GM21528 (cell line): ENCODE measurements around the gene MYL5.
"Not testable (repeated sequence)": the region's sequence is repeated elsewhere in the genome, so short reads cannot be mapped to it uniquely, and the experiment has no call there.

Experiments used
- ATAC-seq: cut with Tn5 transposase; IDR thresholded peaks from one replicate; pipeline ENCODE4 v1.9.1; 2021; ENCODE audit warnings: mild to moderate bottlenecking, moderate library complexity; ENCODE audit not compliant: unreplicated experiment, low FRiP score

Gene MYL5, protein sequence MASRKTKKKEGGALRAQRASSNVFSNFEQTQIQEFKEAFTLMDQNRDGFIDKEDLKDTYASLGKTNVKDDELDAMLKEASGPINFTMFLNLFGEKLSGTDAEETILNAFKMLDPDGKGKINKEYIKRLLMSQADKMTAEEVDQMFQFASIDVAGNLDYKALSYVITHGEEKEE

DNA sequence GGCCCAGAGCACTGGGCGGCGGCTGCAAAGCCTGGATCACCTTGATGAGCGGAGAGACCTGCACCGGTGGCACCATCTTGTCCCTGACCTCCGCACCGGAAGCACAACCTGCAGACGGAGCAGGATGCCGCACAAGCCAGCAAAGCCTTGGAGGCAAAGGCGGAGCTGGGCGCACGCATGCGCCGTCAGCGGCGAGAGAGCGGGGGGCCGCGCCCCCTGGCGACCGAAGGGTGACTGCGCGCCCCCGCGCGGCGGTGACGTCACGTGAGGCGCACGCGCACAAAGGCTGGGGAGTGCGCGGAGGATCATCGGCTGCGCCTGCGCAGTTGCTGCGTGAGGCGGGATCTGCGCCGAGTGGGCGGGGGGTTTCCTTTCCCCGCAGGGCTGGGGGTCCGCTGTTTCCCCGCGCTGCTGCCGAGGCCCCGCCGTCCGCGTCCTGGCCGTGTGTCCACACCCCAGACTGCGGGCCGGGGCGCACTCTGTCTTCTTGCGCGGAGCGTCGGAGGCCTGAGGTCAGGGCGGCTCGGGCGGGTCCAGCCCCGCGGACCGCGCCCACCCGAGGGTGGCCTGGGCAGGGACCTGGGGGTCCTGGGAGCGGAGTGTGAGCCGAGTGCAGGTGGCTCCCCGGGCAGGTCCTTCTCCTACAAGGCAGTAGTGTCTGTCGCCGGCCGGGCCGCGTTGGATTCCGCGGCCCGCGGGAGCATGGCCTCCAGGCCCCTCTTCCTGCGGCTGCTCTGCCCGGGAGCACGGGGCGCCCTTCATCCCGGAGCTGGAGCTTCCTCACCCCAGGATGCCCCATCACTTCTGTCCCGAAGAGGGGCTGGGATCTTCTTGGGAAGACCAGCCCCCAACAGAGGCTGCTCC, at the start of gene MYL5, which contains the start of gene ATP5ME:
Gene MYL5 (plus strand): TSS at position 371 of the 864 bp plus-strand sequence. CDS start 3,485 bp downstream, outside the sequence.
Gene ATP5ME (minus strand): TSS at position 105 of the 864 bp plus-strand sequence. CDS start 29 bp downstream, at position 76.
- ATAC-seq: peak; percentile 78

DNA sequence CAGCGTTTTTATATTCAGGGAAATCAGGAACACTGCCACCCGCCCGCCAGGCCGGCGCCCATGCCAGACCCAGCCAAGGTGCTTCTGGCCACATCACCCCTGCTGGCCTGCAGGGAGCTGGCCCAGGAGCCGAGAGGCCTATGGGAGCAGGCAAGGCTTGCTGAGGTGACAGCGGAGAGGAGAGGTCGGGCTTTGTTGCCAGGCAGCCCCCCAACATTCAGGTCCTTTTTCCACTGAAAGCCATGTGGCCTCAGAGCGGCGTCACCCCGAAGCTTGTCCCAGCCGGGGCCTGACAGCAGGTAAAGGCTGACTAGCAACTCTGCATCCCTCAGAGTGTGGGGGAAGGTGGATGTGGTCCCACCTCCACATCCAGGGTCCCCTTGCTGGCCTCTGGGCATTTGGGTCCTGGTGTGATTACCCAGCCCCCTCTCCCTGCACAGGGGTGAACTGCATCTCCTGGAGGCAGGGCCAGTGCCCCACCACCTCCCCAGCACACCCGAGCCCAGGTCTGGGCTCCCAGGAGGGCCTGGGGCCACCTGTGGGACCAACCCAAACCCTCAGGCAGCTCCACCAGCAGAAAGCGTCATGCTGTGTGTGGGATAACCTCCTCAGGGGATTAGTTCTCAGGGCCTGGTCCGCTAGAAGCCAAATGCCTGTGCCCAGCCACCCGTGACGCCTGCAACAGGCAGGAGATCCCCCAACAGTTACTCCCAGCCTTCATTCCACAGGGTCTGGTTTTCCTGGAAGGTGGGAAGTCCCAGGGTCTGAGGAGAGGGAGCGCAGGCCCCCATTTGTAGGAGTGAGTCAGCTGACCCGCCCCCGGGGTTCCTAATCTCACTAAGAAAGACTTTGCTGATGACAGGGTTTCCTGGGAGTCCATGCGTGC, 49.4 kb upstream of the MYL5 start, which contains the start of gene PDE6B:
Gene PDE6B (plus strand): TSS at position 869 of the 886 bp plus-strand sequence. CDS start 54 bp downstream, outside the sequence.
- no peak for ATAC-seq

DNA sequence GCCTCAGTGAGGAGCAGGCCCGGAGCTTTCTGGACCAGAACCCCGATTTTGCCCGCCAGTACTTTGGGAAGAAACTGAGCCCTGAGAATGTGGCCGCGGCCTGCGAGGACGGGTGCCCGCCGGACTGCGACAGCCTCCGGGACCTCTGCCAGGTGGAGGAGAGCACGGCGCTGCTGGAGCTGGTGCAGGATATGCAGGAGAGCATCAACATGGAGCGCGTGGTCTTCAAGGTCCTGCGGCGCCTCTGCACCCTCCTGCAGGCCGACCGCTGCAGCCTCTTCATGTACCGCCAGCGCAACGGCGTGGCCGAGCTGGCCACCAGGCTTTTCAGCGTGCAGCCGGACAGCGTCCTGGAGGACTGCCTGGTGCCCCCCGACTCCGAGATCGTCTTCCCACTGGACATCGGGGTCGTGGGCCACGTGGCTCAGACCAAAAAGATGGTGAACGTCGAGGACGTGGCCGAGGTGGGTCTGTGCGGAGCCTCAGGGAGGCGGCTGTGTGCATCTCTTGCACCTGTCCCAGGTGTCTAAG, 48.6 kb upstream of the MYL5 start:
- ATAC-seq: no peak

DNA sequence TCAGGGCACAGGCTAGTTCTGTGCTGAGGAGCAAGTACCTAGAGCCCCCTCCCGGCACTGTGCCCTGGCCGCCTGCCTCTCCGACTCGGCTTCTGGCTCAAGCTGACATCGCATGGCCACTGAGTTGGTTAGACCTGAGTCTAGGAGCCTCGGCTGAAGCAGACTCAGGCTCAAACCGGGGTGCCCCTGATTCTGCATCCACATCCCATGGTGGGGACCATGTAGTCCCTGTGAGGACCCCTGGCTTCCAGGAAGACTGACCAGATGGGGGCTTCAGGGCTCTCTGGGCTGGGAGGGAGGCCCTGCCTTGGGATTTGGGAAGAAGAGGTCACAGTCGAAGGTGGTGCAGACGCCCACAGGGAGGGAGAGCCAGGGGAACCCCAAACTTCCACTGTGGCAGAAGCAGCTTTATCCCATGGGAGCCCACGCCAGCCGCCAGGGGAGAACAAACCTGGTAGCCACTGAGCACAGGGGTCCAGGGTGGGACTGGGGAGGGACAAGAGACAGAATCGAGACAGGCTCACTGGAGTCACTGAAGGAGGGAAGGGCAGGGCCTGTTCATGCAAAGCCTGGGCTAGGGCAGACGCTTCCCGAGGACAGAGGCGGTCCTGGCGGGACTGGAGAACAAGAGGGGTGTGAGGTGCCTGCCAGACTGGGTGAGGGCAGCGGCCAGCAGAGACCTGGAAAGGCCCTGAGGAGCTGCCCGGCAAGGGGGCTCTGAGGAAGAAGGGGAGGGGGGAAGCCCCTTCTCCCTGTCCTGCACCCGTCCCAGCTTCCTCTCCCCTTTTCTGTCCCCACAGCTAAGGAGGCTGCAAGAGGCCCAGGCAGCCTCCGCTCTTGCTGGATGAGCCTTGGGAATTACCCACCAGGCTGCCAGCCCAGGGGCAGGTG, 47.9 kb upstream of the MYL5 start:
- ATAC-seq: no peak

DNA sequence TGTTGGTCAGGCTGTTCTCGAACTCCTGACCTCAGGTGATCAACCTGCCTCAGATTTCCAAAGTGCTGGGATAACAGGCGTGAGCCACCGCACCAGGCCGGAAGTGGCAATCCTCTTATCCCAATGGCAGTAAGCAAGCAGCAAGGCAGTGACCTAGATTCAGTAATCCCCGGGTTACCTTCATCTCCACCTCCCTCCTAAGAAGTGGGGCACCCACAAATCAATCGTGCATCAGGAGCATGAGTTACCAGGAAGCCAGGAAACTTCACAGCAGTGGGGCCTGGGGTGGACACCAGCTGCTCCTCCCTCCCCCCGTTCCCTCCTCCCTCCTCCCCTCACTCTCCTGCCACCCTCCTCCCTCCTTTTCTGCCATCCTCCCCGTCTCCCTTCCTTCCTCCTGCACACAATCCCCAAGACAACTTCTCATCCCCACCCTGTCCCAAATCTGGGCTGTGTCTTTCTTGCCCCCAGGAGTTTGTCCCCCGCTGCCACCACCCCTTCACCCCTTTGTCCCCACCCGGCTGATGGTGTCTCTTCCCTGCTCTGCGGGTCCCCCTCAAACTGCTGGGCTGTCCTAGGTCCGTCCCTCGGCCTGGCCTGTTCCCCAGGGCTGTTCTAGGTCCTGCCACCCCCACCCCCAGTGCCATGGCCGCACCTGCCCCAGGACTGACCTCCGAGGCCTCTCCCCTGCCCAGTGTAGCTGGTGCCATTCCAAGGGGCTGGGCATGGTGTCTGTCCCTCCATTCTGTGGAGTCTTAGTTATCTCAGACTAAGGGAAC, 46.8 kb upstream of the MYL5 start:
- ATAC-seq: no peak

DNA sequence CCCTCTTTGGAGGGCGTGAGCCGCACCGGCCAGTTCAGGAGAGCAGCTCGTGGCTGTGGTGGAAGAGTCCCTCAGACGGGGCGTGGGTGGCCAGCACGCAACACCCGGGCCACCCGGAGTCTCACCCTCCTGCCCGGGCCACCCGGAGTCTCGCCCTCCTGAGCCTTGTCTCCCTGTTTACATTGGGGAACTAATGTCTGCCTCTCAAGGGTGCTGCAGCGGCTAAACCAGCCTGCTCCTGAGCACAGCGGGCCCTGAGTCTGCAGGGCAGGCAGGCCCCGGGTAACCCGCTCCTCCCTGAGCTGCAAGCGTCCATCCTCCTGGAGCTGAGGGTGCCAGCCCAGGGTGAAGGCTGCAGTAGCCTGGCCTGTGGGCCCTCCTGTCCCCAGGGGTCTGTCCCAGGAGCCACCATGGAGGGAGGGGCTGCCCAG, 46.0 kb upstream of the MYL5 start:
- no peak for ATAC-seq

DNA sequence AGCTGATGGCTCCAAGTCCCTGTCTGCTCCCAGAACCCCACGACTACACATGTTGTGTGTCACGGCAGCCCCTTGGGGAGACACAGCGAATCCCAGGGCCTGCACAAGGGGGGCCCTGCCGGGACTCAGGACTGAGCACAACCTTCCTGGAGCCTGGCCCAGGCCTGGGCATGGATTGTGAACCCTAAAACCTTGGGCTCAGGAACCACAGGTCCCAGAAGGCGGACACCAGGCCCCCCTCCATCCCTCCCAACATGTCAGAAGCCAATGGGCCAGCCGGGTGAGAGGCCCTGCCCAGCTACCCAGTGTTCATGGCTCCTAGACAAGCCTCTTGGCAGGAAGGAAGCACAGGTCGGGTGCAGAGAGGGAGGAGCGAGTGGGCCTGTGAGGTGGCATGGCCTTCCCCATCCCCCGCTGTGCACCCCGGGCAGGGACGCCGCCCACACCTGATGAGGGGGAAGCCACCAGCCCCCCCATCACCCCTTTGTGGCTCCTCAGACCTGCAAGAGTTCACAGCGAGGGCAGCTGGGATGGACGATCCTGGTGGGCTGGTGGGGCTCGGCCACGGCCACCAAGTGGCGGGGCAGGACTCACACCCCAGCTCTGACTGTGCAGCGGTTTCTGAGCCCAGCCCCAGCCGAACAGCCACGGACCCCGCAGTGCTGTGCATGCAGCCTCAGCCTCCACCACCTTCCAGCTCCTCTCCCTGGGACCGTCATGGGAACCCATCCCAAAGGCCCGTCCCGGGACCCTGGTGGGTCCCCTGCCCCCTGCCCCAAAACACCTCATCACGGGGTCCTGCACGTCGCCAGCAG, 45.3 kb upstream of the MYL5 start:
- ATAC-seq: no peak

DNA sequence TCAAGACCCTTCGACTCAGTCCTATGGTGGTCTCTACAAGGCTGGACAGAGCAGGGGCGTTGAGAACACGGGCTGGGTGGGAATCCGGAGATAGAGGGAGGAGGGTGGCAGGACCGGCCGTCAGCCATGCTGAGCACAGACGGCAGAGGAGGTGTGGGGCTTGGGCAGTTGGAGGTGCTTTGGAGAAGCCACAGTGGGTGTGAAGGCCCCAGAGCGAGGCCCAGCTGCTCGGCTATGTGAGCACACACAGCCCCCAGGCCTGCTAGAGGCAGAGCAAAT, 44.8 kb upstream of the MYL5 start:
- ATAC-seq: no peak

DNA sequence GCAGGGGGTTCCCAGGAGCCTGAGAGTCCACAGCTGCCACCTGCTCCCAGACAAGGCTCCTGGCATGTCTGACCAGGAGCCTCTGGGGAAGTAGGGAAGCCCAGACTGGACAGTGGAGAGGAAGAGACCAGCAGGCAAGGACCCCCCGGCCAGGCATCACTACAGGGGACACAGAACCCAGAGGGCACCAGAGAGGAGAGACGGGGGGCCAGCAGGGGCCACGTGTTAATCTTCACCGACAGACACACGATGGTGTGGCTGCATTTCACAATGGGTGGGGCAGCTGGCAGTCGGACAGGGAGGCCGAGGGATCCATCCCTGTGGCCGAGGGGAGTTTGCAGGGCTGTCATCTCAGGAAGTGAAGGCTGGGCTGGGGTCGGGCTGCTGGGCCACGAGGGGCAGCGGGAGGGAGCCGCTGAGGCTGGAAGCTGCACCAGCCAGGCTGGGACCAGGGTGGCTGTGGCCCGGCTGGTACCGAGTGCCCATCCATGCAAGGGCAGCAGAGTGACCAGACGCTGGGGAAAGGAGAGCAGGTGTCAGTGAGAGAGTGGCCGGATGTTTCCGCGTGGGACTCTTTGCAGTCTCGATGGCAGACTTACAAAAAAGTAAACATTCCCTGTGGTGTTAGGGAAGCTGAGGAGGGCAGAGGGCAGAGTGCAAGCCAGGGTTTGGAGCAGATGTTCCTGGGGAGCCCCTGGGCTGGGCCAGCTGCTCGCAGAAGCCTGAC, 44.3 kb upstream of the MYL5 start:
- no peak for ATAC-seq

DNA sequence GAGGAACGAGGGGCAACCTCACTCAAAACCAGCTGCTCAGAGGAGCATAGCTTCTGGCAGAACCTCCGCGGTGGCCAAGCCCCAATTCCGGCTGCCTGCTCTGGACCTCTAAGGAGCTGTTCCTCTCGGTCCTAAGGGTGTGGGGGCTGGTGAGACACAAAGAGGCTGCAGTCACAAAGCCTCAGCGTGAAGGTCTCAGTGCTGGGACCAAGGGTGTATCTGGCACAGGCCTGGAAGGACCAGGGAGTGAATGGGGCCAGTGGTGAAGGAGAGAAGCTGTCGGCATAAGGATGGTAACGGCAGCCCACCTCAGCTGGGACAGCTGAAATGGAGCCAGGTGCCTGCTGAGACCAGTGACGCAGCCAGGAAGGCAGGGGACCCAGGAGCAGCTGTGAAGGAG, 43.7 kb upstream of the MYL5 start:
- ATAC-seq: no peak

DNA sequence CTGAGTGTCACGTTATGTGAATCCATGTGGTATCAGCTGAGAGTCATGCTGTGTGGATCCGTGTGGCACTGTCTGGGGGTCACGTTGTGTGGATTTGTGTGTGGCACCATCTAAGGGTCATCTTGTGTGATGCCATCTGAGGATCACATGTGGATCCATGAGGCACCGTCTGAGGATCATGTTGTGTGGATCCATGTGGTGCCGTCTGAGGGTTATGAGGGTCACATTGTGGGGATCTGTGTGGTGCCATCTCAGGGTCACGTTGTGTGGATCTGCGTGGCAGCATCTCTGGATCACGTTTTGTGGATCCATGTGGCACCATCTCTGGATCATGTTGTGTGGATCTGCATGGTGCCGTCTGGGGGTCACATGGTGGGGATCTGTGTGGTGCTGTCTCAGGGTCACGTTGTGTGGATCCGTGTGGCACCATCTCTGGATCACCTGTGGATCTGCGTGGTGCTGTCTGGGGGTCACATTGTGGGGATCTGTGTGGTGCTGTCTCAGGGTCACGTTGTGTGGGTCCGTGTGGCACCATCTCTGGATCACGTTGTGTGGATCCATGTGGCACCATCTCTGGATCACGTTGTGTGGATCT, 42.0 kb upstream of the MYL5 start:
- no peak for ATAC-seq

DNA sequence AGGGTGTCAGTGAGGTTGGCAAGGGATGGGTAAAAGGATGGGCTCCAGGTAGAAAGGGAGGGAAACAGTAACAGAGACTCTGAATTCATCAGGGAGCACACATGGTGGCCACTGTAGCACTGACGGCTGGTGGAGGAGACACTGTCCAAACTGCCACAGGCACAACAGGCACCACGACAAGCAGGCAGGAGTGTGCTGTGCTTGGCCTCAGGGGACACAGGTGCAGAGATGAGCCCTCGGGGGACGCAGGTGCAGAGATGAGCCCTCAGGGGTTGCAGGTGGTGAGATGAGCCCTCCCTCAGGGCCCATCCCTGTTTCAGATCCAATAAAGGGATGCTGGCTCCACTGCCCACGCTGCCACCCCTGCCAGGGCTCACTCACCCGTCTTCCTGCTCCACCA, 41.4 kb upstream of the MYL5 start:
- no peak for ATAC-seq

DNA sequence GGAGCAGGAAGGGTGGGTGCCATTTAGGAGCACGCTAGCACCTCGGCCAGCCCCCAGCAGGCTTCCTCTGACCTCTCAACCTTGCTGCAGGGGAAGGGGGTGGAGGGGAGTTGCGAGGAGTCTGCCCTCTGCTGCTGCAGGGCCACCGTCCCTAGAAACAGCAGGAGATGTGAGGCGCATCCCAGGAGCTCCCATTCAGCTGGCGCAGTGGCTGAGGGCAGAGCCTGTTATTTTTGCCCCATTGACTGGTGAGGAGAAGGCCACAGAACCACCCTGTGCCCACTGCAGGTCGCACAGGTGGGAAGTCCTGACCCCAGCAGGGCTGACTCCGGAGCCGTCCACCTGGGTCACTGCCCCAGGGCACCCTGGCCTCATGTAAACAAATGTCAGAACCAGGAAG, 40.9 kb upstream of the MYL5 start:
- no peak for ATAC-seq

DNA sequence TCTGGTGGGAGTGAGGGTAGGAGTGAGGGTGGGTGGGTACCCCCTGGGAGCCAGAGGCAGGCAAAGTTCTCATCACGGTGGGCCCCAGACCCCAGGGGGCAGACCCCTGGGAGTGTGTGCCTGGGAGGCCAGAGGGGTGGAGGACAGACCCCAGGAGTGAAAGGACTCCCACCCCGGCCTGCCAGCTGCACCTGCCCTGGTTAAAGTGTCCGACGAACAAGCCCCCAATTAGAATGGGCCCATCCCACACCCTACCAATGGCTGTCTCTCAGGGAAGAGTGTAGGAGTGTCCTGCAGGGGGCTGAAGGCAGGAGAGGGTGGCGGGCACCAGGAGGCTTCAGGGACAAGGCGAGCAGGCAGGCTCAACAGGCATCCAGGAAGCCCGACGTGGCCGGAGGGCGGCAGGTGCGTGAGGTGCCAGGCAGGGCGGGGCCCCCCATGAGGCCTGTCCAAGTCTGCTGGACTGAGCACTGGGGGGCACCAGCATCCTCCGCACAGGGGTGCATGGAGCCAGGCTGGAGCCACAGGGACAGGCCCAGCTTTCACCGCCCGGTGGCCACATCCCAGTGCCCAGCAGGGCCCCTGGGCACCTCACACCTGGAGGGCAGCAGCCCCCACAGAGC, 40.3 kb upstream of the MYL5 start:
- no peak for ATAC-seq

DNA sequence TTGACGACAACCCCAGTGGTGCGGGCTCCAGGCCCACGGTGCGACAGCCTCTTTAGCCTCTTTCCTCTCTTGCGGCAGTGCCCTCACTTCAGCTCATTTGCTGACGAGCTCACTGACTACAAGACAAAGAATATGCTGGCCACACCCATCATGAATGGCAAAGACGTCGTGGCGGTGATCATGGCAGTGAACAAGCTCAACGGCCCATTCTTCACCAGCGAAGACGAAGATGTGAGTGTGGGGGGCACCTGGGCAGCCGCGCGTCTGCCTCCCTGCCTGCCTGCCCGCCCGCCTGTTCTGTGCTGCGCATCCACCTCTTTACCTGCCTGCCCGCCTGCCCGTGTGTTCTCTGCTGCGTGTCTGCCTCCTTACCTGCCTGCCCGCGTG, 39.8 kb upstream of the MYL5 start:
- ATAC-seq: no peak

DNA sequence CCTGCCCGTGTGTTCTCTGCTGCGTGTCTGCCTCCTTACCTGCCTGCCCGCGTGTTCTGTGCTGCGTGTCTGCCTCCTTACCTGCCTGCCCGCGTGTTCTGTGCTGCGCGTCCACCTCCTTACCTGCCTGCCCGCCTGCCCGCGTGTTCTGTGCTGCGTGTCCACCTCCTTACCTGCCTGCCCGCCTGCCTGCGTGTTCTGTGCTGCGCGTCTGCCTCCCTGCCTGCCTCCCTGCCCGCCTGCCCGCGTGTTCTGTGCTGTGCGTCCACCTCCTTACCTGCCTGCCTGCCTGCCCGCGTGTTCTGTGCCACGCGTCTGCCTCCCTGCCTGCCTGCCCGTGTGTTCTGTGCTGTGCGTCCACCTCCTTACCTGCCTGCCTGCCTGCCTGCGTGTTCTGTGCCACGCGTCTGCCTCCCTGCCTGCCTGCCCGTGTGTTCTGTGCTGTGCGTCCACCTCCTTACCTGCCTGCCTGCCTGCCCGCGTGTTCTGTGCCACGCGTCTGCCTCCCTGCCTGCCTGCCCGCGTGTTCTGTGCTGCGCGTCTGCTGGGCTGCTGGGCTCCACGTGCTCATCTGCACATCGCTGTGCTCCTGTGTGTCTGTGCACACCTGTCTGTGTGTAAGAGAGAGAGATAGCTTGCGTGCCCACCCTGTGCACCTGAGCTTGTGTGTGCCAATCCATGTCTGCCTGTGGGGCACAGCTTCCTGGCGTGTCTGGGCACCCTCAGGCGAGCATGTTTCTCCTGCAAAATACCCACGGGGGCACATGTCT, 39.1 kb upstream of the MYL5 start:
- not testable (repeated sequence) for ATAC-seq
